DMS153 (cell line): ENCODE measurements around the gene POMT1.
"Not testable (repeated sequence)": the region's sequence is repeated elsewhere in the genome, so short reads cannot be mapped to it uniquely, and the experiment has no call there.

ENCODE experiments used
- DNase-seq: peaks from one replicate; lab custom pipeline; 2025; lab: John Stamatoyannopoulos, UW

Gene POMT1

GRCh38 chr9:131499254-131499767 is 3.4 kb upstream of the POMT1 start:
- DNase-seq, result no peak

DNA sequence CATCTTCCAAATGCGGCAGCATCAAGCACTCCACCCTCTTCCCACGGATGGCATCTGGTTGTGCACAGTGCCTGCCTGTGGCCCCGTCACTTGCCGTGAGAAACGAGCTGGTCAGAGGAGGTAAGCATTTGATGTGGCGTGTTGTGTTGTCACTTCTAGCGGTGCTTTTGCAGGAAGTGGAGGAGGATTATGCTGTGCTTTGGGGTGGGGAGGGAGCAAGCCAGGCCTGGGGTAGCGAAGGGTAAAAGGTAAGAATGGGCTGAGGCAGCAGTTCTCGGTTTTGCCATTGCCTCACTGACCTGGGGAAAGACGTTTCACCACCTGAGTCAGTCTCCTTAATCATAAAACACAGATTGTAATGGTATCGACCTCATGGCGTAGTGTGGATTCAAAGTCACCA is 2.3 kb upstream of the POMT1 start:
- DNase-seq, result no peak

GRCh38 chr9:131500939-131501541 is 1.7 kb upstream of the POMT1 start:
- no peak for DNase-seq

DNA sequence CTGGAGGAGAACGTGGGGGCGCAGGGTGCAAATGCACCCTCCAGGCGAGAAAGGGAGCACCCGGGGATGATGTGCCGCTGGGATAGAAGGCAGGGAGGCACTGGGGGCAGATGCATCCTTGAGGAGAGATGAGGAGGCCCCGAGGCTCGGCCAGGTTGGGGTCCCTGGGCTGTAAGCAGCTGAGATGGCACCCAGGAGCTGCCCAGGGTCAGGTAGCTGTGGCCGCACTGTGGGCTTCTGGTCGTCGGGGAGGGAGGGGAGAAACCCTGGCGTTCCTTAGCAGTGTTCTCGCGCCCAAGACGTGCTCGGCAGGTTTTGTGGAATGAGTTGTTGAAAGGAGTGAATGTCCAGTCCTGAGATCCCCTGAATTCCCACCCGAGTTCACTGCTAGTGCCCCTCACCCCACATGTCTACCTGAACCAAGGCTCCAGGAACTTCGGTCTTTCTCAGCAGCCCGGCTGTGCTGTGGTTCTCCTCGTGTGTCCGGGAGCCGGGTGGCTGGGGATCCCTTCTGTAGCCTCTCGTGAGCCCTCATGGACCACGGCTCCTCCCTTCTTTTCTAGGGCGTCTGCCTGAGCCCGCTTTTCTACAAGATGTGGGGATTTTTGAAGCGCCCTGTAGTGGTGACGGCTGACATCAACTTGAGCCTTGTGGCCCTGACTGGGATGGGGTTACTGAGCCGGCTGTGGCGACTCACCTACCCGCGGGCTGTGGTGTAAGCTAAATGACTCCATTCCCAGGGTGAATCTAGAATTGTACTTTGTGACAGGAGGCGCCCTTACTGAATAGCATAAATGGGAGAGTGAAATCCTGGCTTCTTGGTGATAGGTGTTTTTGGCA is 1.1 kb downstream of the POMT1 start:
- no peak for DNase-seq

- DNase-seq, result no peak
Observed at GRCh38 chr9:131505012-131505411, 2.3 kb downstream of the POMT1 start.

- DNase-seq, result no peak
Observed at GRCh38 chr9:131511416-131511815, 8.7 kb downstream of the POMT1 start.

DNA sequence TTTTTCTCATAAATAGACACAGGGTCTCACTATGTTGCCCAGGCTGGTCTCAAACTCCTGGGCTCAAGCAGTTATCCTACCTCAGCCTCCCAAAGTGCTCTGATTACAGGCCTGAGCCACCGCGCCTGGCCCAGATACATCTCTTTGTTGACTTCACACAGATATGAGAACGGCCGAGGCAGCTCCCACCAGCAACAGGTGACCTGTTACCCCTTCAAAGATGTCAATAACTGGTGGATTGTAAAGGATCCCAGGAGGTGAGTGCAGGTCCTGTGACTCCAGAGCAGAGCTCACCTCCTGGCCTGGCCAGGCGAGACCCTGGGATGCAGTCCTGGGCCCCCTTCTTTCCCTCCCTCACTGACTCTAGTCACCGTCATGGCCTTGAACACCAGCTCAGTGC is 9.2 kb downstream of the POMT1 start:
- no peak for DNase-seq

- DNase-seq, result no peak
Observed at GRCh38 chr9:131513177-131513576, 10.5 kb downstream of the POMT1 start.

GRCh38 chr9:131515559-131516031 is 12.9 kb downstream of the POMT1 start:
- DNase-seq, result not testable (repeated sequence)

DNA sequence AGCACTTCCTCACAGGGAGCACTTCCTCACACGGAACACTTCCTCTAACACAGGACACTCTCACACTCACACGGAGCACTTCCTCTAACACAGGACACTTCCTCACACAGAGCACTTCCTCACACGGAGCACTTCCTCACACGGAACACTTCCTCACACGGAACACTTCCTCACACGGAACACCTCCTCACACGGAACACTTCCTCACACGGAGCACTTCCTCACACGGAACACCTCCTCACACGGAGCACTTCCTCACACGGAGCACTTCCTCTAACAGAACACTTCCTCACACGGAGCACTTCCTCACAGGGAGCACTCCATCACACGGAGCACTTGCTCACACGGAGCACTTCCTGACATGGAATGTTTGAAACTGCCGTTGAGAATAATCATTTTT is 13.4 kb downstream of the POMT1 start:
- no peak for DNase-seq

DNA sequence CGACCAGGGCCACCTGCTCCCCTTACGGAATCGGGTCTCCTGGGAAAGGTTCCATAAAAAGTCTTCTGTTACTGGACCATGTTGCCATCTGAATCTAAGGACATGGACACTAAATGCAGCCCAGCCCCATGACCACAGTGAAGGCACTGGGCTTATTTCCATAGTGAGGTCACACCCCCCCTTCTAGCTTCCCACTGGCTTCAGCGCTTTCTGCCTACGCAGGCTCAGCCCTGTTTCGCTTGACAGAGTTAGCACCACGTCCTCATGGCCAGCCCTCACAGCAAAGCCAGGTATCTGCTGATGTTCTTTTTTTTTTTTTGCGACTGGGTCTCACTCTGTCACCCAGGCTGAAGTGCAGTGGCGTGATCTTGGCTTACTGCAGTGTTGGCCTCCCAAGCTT is 14.2 kb downstream of the POMT1 start:
- DNase-seq, result no peak

GRCh38 chr9:131517761-131518190 is 15.1 kb downstream of the POMT1 start:
- no peak for DNase-seq

- DNase-seq, result no peak
Observed at GRCh38 chr9:131518553-131518952, 15.8 kb downstream of the POMT1 start.

GRCh38 chr9:131520503-131520902 is 17.8 kb downstream of the POMT1 start:
- no peak for DNase-seq

DNA sequence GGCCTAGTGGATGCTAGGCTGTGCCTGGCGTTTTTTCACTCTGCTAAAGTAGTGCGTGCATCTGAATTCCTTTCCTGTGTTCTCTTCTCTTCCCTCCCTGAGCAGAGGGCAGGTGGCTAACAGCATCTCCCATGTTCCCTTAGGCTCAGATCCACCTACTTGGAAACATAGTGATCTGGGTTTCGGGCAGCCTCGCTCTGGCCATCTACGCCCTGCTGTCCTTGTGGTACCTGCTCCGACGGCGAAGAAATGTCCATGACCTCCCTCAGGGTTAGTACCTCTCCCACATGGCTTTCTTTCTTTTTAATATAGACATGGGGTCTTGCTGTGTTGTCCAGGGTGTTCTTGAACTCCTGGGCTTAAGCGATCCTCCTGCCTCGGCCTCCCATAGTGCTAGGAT is 18.5 kb downstream of the POMT1 start:
- no peak for DNase-seq

DNA sequence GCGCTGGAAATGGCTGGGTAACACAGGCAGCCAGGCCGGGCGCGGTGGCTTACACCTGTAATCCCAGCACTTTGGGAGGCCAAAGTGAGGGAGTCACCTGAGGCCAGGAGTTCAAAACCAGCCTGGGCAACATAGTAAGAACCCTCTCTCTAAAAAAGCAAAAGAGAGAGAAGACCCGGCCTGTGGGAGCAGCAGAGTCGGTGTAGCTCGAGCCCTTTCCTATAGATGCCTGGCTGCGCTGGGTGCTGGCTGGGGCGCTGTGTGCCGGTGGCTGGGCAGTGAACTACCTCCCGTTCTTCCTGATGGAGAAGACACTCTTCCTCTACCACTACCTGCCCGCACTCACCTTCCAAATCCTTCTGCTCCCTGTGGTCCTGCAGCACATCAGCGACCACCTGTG is 19.1 kb downstream of the POMT1 start:
- no peak for DNase-seq

DNA sequence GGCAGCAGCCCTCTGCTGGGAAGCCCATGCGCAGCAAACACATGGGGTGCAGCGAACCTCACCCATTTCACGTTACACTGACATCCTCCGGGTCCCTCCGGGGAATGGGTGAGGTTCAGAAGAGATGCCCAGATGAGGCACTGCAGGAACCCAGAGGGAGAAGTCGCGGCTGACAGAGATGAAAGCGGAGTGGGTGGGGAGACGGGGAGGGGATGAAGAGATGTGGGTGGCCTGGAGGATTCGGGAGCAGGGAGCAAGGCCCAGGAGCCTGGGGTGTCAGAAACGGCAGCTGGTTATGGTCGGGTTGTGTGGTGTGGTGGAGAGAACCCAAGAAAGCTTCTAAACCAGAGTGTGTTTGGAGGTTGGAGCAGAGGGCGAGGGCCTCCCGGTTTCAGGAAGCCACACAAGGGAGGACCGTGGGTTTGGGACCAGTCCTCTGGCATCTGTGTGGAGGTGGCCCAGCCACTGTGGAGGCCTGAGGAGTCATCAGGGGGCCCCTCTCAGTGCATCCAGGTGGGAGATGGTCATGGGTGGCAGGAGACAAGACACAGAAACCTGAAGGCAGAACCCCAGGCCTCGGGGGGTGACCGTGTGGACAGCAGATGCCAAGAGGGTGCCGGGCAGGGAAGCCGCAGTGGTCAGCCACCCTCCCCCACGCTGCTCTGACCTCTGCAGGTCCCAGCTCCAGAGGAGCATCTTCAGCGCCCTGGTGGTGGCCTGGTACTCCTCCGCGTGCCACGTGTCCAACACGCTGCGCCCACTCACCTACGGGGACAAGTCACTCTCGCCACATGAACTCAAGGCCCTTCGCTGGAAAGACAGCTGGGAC is 19.8 kb downstream of the POMT1 start:
- DNase-seq, result no peak

- no peak for DNase-seq
Observed at GRCh38 chr9:131523086-131523388, 20.3 kb downstream of the POMT1 start.

GRCh38 chr9:131523451-131524435 is 21.0 kb downstream of the POMT1 start:
- no peak for DNase-seq

- no peak for DNase-seq
Observed at GRCh38 chr9:131524665-131525315, 22.1 kb downstream of the POMT1 start.
